Glutamatergic neuron (in vitro differentiated cells): ENCODE results near the gene CEP170. TPM values are rescaled to one million over a fixed set of nuclear protein-coding genes. Genes with fewer than 3 reads are reported as not detected.

Experiments used
- DNase-seq: peaks from one replicate; pipeline ENCODE4 v3.0.0; 2022
- H3K27ac Mint-ChIP-seq: one replicate; pipeline ENCODE4 v1.8.0; 2020; ENCODE audit warnings: mild to moderate bottlenecking, mixed read lengths, inconsistent platforms; ENCODE audit not compliant: unreplicated experiment
- H3K27me3 Mint-ChIP-seq: one replicate; pipeline ENCODE4 v1.8.0; 2020; ENCODE audit warnings: mild to moderate bottlenecking, moderate library complexity, mixed read lengths, inconsistent platforms; ENCODE audit not compliant: unreplicated experiment
- H3K36me3 Mint-ChIP-seq: one replicate; pipeline ENCODE4 v1.8.0; 2020; ENCODE audit warnings: mild to moderate bottlenecking, mixed read lengths, inconsistent platforms; ENCODE audit not compliant: unreplicated experiment
- H3K4me1 Mint-ChIP-seq: one replicate; pipeline ENCODE4 v1.8.0; 2020; ENCODE audit warnings: mild to moderate bottlenecking, low read depth, mixed read lengths, inconsistent platforms; ENCODE audit not compliant: unreplicated experiment
- H3K4me3 Mint-ChIP-seq: one replicate; pipeline ENCODE4 v1.8.0; 2020; ENCODE audit warnings: mild to moderate bottlenecking, mixed read lengths, inconsistent platforms; ENCODE audit not compliant: unreplicated experiment
- H3K9me3 Mint-ChIP-seq: one replicate; pipeline ENCODE4 v1.8.0; 2020; ENCODE audit warnings: mild to moderate bottlenecking, moderate library complexity, mixed read lengths, inconsistent platforms; ENCODE audit not compliant: unreplicated experiment
- total RNA-seq: library from RNA; stranded (reverse); fragmentation: NEBNext Ultra II Directional; extraction: Animal tissue kit (Norgen Biotek cat#: 25700); gene quantifications from one replicate; pipeline ENCODE4 v1.2.1, GENCODE V29; 2021; ENCODE audit not compliant: unreplicated experiment
- TF ChIP-seq, protein P1 (sequence below): fragments of 200-600 bp; sonication (generic); IDR thresholded peaks from one replicate; pipeline ENCODE4 v1.5.0; 2021; ENCODE audit not compliant: partially characterized antibody, unreplicated experiment

CEP170 gene
- total RNA-seq, 1 donor from 2014 or later: 450 TPM

DNA sequence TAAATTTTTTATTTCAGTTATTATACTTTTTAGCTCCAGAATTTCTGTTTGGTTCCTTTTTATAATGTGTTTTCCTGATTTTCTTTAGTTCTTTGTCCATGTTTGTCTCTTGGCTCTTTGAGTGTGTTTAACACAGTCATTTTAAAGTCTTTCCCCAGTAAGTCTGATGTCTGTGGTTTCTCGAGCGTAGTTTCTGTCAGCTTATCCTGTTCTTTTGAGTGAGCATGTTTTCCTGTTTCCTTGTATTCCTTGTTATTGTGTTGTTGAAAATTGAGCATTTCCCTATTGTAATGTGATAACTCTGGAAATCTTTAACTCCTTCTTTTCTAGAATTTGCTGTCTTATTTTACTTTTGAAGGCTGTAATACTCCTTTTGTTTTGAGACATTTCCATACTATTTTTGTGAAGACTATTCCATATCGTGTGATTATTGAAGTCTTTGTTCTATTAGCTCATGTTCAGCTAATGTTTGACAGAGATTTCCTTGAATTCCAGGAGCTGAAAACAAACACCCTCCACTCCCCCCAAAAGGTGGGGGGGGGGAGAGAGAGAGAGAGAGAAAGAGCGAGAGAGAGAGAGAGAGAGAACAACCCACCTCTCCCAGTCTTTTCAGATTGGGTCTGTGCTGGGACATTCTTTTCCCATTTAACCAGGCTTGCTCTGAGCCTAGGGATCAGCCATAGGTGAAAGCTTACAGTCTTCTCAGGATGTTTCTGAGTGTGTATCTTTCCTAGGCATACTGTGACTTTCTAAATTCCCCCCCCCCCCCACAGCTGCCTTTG lies 39.1 kb upstream of the CEP170 start:
- no peak overlapping the region for H3K27ac Mint-ChIP-seq

DNA sequence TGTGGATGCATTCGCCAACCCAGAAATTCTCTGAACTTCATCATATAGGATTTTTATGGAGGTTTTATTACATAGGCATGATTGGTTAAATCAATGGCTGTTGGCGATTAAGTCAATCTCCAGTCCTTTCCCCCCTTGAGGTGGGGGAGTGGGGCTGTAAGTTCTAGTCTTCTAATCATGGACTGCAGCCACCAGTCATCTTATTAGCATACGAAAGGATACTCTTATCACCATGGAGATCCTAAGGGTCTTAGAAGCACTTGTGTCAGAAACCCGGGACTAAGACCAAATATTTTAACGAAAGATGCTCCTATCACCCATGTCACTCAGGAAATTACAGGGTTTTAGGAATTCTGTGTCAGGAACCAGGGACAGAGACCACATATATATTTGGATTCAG lies 37.0 kb upstream of the CEP170 start:
- no peaks in the 10 kb centered on the region for H3K4me1 Mint-ChIP-seq
- TF ChIP-seq, protein P1, sequence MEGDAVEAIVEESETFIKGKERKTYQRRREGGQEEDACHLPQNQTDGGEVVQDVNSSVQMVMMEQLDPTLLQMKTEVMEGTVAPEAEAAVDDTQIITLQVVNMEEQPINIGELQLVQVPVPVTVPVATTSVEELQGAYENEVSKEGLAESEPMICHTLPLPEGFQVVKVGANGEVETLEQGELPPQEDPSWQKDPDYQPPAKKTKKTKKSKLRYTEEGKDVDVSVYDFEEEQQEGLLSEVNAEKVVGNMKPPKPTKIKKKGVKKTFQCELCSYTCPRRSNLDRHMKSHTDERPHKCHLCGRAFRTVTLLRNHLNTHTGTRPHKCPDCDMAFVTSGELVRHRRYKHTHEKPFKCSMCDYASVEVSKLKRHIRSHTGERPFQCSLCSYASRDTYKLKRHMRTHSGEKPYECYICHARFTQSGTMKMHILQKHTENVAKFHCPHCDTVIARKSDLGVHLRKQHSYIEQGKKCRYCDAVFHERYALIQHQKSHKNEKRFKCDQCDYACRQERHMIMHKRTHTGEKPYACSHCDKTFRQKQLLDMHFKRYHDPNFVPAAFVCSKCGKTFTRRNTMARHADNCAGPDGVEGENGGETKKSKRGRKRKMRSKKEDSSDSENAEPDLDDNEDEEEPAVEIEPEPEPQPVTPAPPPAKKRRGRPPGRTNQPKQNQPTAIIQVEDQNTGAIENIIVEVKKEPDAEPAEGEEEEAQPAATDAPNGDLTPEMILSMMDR: no peak
- peaks cover 58% of the 10 kb centered on the region for H3K36me3 Mint-ChIP-seq
- DNase-seq: no peak
- H3K9me3 Mint-ChIP-seq: peaks cover 1% of the 10 kb centered on the region
- no peaks in the 10 kb centered on the region for H3K27me3 Mint-ChIP-seq
- no peak overlapping the region for H3K4me3 Mint-ChIP-seq
- no peak overlapping the region for H3K27ac Mint-ChIP-seq

More for the DNA sequence above, 39.1 kb upstream of the CEP170 start:
- TF ChIP-seq, protein P1: no peak
- Mint-ChIP-seq H3K4me1 (no peaks in the 10 kb centered on the region), H3K36me3 (peaks cover 59% of the 10 kb centered on the region), H3K9me3 (peaks cover 1% of the 10 kb centered on the region), H3K27me3 (no peaks in the 10 kb centered on the region), H3K4me3 (no peak overlapping the region)
- DNase-seq: no peak

DNA sequence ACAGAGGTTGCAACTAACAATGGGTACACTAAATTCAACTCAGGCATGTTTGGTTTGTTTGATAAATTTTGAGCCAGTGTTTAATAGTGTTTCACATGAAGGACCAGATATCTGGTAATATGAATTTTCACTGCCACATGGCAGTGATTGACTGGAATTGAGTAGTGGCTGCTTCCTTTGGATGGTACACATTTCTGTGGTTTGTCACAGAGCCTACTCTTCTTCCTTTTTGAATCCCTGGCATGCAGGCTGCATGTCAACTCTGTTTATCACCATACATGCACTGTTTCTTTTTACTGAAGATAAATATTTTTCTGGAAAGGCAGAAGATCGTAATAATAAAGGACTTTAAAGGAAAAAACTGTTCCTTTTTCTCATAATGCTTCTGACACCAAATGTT lies 36.2 kb upstream of the CEP170 start:
- Mint-ChIP-seq H3K9me3 (peaks cover 1% of the 10 kb centered on the region), H3K36me3 (peaks cover 49% of the 10 kb centered on the region), H3K4me1 (no peaks in the 10 kb centered on the region), H3K4me3 (no peak overlapping the region), H3K27me3 (no peaks in the 10 kb centered on the region), H3K27ac (no peak overlapping the region)
- TF ChIP-seq, protein P1: no peak
- no peak for DNase-seq

DNA sequence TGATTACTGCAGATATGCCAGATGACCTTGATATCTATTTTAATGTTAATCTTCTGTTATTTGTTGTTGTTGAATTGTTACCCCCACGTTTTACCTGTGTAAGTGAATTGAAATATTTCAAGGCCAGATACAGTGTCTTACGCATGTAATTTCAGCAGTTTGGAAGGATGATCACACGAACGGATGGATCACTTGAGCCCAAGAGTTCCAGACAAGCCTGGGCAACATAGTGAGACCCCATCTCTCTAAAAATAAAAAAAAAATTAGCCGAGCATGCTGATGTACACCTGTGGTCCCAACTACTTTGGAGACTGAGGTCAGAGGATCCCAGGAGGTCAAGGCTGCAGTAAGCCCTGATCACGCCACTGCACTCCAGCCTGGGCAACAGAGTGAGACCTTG lies 33.0 kb upstream of the CEP170 start:
- peaks cover 2% of the 10 kb centered on the region for H3K9me3 Mint-ChIP-seq
- TF ChIP-seq, protein P1: no peak
- no peak overlapping the region for H3K27ac Mint-ChIP-seq
- no peak overlapping the region for H3K4me3 Mint-ChIP-seq
- H3K36me3 Mint-ChIP-seq: peaks cover 37% of the 10 kb centered on the region
- H3K27me3 Mint-ChIP-seq: no peaks in the 10 kb centered on the region
- H3K4me1 Mint-ChIP-seq: peaks cover 7% of the 10 kb centered on the region
- no peak for DNase-seq

DNA sequence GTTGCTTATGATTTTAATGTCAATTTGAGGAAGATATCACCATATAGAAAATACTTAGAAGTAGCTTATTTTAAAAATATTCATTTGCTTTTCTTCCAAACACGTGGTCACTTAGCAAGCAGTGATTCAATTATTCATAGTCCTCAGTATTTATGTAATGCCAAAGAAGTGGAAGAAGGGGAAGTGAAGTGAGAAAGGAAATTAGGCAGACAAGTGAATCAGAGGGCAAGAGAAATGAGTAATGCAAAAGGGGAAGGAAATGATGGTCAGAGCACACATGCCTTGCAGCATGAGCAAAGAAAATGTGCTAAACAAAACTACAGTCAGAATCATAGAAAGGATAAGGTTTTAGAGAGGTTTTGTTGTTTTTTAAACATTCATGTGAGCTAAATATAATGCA lies 32.6 kb upstream of the CEP170 start:
- peaks cover 2% of the 10 kb centered on the region for H3K9me3 Mint-ChIP-seq
- H3K4me1 Mint-ChIP-seq: peaks cover 7% of the 10 kb centered on the region
- H3K27me3 Mint-ChIP-seq: no peaks in the 10 kb centered on the region
- TF ChIP-seq, protein P1: no peak
- no peak overlapping the region for H3K27ac Mint-ChIP-seq
- no peak for DNase-seq
- H3K4me3 Mint-ChIP-seq: no peak overlapping the region
- H3K36me3 Mint-ChIP-seq: peaks cover 34% of the 10 kb centered on the region
